Stimulated activated CD4-positive, alpha-beta T cell treated with anti-CD3 and anti-CD28 coated beads, Interleukin-15, amount 100 ng/mL, for 48 hours (primary cell): ENCODE data around the gene LRRC36.
"Not testable (repeated sequence)": the region's sequence is repeated elsewhere in the genome, so short reads cannot be mapped to it uniquely, and the experiment has no call there.

Experiments used
- DNase-seq, 2 donors: peaks; one replicate each; pipeline ENCODE4 v3.0.0-alpha.2; 2020; ENCODE audit warnings: low read depth in 2 of 2

LRRC36 gene

GRCh38 chr16:67405336-67405735 is 78.7 kb downstream of the LRRC36 start:
- DNase-seq: no peak

DNA sequence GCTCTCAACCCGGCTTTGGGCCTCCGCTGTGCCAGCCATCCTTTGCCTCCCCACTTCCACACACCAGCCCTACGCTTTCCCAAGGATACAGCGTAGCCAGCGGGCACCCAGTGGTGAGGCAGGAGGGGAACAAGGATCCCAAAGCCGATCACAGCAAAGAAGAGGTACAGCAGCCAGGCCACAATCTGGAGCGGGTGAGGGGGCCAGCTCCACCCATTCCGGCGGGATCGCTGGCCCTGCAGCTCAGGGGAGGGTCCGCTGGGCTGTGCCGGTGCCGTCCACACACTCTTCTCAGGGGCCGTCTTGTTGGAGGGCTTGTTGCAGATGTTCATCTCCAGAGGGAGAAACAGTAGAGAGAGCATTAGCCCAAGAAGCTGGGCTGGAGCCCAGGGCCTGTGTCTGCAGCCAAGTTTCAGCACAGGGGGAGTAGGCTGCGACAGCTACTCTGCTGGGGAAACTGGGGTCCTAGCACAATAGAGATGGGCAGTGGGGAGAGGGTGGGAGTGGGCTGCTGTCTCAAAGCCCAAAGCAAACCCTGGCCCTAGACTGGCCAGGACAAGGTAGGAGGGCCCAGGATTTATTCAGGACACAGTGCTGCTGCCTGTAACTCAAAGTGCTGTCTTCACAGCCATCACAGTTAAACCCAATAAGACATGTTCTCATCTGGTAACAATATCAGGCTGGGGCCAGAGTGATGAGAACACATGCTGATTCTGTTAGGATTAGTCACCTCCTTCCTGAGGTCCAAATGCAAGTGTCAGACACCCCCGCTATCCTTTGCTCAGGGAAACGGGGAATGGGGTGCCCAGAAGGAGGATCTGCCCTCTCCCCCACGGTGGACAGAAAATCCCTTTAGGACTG is 79.7 kb downstream of the LRRC36 start:
- DNase-seq: no peak

GRCh38 chr16:67407176-67407787 is 80.7 kb downstream of the LRRC36 start:
- no peak for DNase-seq

DNA sequence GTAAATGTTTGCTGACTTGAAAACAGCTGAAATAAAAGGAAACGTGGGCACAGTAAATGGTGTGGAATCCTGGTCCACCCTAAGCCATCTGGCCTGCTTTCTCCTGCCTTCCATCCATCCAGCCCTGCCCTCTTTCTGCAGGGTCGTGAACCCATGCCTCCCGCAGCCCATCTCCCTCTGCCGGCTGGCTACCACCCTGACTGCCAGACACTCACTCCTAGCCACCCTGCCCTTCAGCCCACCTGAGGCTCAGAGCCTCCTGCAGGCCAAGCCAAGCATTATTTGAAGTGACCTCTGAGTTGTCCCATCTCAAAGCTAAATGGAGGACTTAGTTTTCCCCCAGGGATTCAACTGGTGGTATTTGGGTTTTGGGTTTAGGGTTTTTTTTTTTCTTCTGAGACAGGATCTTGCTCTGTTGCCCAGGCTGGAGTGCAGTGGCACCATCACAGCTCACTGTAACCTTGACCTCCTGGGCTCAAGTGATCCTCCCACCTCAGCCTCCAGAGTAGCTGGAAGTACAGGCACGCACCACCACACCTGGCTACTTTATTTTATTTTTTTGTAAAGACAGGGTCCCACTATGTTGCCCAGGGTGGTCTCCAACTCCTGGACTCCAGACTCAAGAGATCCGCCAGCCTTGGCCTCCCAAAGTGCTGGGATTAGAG is 81.3 kb downstream of the LRRC36 start:
- DNase-seq: no peak

DNA sequence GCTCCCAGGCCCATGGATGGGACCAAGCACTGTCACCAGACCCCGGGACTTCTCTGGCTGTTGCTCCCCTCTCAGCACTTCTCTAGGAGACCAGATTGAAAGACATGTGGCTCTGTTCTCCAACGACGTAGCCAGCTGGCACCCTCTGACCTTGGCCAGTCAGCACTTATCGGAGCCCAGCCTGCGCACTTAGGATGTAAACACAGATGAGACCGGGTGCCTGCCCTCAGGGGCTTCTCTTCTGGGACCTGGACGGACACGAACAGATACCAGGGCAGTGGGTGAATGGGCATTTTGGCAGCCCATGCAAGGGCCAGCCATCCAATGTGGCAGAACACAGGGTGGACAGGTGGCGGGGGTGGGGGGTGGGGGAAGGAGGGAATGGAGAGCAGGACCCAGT is 83.0 kb downstream of the LRRC36 start:
- no peak for DNase-seq

- no peak for DNase-seq
Measured at GRCh38 chr16:67411339-67411738, 84.7 kb downstream of the LRRC36 start.

DNA sequence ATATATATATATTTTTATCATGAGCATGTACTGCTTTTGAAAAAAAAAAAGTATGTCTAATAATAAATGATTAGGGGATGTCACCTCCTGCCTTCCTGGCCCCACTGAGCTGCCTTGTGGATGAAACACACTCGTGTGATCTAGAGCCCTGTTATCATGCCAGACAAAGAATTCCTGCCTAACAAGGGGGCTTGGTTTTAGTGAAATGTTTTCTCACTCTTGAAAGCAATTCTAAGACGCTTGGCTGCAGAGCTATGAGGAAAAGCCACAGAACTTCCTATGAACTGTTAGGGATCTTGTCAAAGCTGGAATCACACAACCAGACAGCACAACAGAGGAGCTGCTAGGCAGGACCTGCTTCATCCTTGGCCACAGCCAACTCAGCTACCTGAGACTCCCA is 85.7 kb downstream of the LRRC36 start:
- DNase-seq: no peak

DNA sequence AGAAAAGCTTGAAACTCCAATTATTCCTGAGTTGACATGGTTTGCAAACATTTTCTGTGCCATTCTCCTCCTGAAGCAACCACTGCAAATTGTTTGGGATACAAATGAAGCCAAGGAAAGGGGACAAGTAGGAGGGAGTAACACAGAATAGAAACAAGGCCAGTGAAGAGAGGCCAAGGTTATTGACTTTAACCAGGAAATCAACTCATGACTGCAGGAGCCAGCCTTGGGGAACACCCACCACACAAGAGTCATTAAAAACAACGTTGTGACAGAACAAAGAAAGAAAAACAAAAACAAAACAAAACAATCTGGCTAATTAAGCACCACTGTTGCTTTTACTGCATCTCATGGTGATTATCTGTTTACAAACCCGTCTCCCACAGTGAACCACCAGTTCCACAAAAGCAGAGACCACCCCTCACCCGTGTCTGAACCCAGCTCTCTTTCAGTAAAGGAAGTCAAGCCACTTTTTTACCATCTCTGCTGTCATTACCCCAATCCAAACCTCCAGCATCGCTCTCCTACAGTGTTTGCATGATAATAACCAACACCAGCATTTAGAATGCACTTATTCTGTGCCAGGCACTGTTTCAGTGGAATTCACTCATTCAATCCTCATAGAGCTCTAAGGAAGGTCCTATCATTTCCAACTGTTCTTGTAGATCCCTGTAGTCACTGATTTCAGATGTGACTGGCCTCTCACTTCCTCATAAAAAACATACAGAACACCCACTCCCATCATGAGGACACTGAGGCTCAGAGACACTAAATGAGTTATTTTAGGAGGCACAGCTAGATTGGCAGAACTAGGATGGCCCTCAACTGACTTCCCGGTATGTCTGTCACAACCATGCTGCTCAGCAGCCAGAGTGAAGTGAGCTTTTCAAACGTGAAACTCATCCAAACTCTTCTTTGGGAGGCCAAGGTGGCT is 87.6 kb downstream of the LRRC36 start:
- DNase-seq: no peak

DNA sequence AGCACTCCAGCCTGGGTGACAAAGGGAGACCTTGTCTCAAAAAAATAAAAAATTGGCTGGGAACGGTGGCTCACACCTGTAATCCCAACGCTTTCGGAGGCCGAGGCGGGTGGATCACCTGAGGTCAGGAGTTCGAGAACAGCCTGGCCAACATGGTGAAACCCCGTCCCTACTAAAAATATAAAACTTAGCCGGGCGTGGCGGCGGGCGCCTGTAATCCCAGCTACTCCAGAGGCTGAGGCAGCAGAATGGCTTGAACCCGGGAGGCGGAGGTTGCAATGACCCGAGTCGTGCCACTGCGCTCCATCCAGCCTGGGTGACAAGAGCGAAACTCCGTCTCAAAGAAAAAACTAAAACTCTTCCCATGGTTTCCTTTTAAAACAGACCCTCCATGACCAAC is 88.8 kb downstream of the LRRC36 start:
- not testable (repeated sequence) for DNase-seq

DNA sequence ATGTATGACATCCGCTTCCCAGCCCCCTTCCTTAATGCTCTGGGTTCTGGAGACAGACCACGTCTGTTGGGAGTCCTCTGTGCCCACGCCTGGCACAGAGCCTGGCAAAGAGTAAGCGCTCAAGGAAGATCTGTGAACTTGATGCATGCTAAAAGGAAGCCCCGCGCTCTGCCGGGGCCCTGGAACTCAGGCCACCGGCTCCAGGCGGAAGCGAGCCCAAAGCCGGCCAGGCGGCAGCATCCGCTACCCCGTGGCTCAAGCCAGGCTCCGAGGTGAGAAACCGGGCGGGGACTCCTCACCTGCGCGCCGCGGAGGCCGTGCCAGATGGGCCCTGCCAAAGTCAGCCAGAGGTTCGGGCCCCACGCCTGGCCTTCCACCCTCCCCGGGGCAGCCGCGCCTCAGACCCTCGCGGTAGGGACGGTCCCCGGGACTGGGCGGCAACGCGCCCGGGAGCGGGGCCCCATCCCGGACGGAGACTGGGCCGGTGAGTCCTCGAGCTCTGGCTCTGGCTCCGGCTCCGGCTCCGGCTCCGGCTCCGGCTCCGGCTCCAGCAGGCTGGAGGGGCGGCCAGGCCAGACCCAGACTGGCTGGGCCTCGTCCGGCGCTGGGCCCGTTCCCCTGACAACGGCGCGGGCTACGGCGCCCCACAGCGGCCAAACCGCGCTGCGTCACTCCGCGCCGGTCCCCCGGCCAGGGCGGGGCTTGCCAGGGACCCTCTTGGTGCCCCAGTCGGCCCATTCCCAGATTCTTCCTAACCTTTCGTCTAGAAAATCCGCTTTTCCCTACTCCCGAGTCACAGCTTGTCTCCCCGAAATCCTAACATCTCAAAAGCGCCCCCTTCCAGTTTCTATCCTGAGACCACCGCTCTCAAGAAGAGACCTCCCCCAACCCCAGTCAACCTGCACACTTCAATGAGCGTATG is 89.5 kb downstream of the LRRC36 start, which contains the start of gene ZDHHC1:
ZDHHC1 (minus strand) TSS at position 606 of the 922 bp plus-strand sequence. CDS start 8,702 bp downstream, outside the sequence.
- peak; percentile 19 to 39 for DNase-seq

DNA sequence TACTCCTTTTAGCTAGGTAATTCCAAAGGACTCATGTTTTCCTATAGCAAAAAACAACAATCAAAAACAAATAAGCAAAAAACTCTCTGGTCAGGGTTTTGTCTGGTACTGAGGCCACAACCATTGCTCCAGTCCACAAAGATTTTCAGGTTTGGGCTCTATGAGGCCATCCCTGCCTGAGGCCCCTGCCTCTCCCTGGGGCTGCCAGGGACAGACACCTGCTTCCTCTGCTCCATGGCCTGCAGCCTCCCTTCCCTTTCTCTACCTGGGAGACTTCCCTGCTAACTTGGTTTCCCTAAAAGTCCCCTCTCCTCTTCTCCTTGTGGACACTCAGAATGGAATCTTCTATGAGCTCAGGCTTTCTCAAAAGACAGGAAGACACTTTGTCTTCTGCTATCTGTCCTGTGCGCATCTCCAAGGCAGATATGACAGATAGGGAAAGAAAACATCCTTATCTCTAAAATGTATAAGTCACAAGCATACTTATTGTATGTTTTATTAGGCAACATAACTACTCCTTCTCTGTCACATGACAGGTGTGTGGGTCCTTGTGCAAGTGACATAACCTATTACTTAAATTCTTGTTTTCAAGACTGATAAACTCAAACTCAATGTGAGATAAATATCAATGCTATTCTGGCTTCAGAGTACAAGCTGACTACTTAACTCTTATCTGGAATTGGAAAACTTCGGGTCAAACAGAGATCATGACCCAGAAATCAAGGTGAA is 90.9 kb downstream of the LRRC36 start:
- DNase-seq: no peak

- DNase-seq: no peak
Measured at GRCh38 chr16:67419502-67419901, 92.9 kb downstream of the LRRC36 start.

DNA sequence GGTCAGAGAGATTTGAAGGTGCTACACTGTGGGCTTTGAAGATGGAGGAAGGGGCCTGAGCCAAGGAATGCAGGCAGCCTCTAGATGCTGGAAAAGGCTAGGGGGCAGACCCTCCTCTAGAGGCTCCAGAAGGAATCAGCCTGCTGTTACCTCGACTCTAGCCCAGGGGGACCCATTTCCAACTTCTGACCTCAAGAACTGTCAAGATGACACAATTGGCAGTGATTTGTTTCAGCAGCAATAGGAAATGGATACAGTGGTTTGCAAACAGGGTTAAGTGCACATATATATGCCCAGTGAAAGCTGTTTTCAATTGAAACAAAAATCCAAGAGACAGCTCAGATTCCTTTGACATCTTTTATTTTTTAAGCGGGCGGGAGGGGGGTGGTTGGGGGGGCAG is 93.3 kb downstream of the LRRC36 start:
- DNase-seq: no peak

DNA sequence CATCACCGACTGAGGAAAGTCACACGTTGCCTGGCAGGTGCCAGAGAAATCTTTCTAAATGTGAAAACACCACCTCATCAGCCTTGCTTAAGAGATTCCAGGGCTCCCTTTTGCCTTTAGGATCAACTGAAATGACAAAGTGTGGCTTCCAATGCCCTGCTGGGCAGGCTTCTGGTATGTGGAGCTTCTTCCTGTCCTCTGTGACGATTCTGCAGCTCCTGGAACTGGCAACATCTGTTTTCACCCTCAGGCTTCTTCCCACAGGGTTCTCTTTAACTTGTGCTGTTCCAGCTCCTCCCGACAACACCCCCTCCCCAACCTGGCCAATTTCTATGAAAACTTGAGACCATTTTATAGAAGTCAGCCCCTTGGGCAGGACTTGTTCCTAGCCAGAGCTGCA is 94.4 kb downstream of the LRRC36 start:
- no peak for DNase-seq

DNA sequence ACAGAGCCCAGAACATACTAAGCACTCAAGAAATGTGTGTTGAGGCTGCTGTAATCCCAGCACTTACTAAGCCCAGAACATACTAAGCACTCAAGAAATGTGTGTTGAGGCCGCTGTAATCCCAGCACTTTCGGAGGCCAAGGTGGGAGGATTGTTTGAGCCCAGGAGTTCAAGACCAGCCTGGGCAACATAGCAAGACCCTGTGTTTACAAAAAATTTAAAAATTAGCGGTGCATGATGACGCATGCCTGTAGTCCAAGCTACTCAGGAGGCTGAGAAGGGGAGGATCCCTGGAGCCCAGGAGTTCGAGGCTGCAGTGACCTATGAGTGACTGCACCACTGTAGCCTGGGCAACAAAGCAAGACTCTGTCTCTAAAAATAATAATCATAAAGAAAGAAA is 96.4 kb downstream of the LRRC36 start:
- no peak for DNase-seq

DNA sequence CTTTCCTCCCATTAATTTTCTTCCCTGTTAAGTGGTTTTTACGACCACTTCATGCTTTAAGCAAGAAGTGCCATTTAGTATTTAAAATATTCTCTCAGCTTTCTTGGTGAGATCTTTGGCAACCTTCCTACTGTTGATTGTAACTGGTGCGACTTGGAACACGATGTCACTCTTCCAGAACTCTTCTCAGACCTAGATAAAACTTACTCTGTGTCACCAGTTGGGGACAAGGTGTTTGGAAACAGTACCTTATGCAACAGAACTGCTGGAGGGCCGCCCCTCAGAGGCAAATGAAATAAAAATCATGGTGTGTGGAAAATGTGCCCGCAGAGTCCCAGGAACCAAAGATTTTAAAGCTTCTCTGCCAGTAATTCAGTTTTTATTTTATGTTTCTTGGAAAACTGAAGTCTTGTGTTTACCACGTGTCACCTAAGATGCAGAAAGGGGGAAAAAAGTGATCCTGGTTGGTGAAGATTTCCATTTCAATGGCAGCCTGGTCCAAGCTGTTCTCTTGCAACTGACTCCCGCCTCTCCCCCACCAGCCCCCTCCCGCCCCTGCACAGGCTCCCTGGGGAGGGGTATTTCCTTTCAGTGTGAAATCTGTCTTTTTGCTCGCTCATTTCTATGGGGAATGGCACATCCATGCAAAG is 97.1 kb downstream of the LRRC36 start:
- no peak for DNase-seq

GRCh38 chr16:67424261-67424615 is 97.6 kb downstream of the LRRC36 start:
- no peak for DNase-seq

GRCh38 chr16:67425061-67425460 is 98.4 kb downstream of the LRRC36 start:
- no peak for DNase-seq

DNA sequence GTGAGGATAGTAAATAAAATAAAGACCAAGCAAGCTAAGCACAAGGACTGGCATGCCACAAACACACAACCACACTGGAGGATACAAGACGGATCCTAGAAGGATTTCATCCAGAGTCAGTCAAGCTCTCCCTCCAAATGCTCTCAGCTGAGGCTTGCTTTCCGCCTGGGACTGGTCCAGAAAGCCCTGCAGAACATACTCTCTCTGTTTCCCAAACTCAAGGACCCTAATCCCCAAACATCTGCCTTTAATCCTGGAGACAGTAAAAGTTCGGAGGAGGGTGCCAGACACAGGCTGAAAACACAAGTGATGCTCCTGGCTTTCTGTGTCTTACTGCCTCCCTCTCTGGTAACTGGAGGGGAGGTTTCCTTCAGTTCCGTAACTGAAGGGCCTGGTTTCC is 99.0 kb downstream of the LRRC36 start:
- DNase-seq: no peak
